K562 (cell line): ENCODE data around the gene VANGL1. TPM values are rescaled to one million over a fixed set of nuclear protein-coding genes. Genes with fewer than 3 reads are reported as not detected.

Experiments
- CBFA2T2 ChIP-seq: fragments of 450-650 bp; conservative IDR thresholded peaks from 2 replicates; pipeline ENCODE4 v1.6.1; 2017; ENCODE audit warnings: mild to moderate bottlenecking
- CHD2 ChIP-seq: IDR thresholded peaks from 2 replicates; pipeline ENCODE4 v1.6.1; 2011; ENCODE audit warnings: low read depth, low read length
- MCM2 ChIP-seq: fragments of 450-650 bp; IDR thresholded peaks from 2 replicates; pipeline ENCODE4 v1.6.1; 2017; ENCODE audit warnings: low read depth, mild to moderate bottlenecking
- NFIX ChIP-seq: fragments of 250-450 bp; sonication (Bioruptor Pico); IDR thresholded peaks from 2 replicates; pipeline ENCODE4 v1.4.0; 2020; ENCODE audit warnings: low read depth, mild to moderate bottlenecking, moderate library complexity
- SRSF7 ChIP-seq: fragments of 200-400 bp; formaldehyde crosslinking; optimal IDR thresholded peaks from 2 replicates; pipeline ENCODE3; 2017; ENCODE audit warnings: mild to moderate bottlenecking, low read depth, low read length
- ZKSCAN8 ChIP-seq: fragments of 200-800 bp; sonication (Bioruptor generic); IDR thresholded peaks from 2 replicates; pipeline ENCODE4 v1.6.1; 2016; ENCODE audit warnings: missing genetic modification characterization, missing compliant biosample characterization
- polyA plus RNA-seq, 8 experiments: library from polyadenylated mRNA; depleted of rRNA in 4 of 8; stranded (reverse) in 5 of 8; unstranded in 3 of 8; fragments of >200 nt; fragmentation: Nextera tagmentation in 2 of 8; fragmentation: Illumina TruSeq in 1 of 8; extraction: Ambion mirVana in 2 of 8; extraction: Trizol in 1 of 8; gene quantifications; 2 replicates each; pipeline versions ENCODE4 v1.2.1 to v1.2.3, GENCODE V29; 2011 to 2014; ENCODE audit warnings: inconsistent platforms in 1 of 8, missing spikeins in 1 of 8
- total RNA-seq, 7 experiments: library from RNA; depleted of rRNA in 6 of 7; stranded (reverse); fragments of >200 nt in 6 of 7; fragmentation: Illumina TruSeq in 2 of 7; extraction: Trizol in 2 of 7; gene quantifications; 2 replicates each; pipeline versions ENCODE4 v1.2.1 to v1.2.3, GENCODE V29; 2011 to 2021; ENCODE audit warnings: low replicate concordance in 1 of 7
- TF ChIP-seq, protein P1 (sequence below), 2 experiments: fragments of 450-650 bp in 1 of 2; sonication (generic) in 1 of 2; formaldehyde crosslinking in 1 of 2; IDR thresholded peaks; 2 replicates each; pipeline versions ENCODE4 v1.7.1 to v1.9.0; 2016 to 2022; ENCODE audit warnings: inconsistent platforms in 1 of 2, mild to moderate bottlenecking in 1 of 2, missing genetic modification reagents in 1 of 2
- TF ChIP-seq, protein P2 (sequence below): fragments of 250-450 bp; sonication (Bioruptor Pico); IDR thresholded peaks from 2 replicates; pipeline ENCODE4 v1.5.0; 2022; ENCODE audit warnings: mild to moderate bottlenecking
- TF ChIP-seq, protein P3 (sequence below): fragments of 200-400 bp; formaldehyde crosslinking; IDR thresholded peaks from 2 replicates; pipeline ENCODE4 v1.6.1; 2017; ENCODE audit warnings: mild to moderate bottlenecking, low read depth, low read length, moderate library complexity

The VANGL1 gene
- total and polyA plus RNA-seq, 9 of the 15 experiments (the other 6 are each of a cell fraction or from before 2014, with no cell fraction given): 0.90 to 12.8 (median 9.6) TPM

DNA sequence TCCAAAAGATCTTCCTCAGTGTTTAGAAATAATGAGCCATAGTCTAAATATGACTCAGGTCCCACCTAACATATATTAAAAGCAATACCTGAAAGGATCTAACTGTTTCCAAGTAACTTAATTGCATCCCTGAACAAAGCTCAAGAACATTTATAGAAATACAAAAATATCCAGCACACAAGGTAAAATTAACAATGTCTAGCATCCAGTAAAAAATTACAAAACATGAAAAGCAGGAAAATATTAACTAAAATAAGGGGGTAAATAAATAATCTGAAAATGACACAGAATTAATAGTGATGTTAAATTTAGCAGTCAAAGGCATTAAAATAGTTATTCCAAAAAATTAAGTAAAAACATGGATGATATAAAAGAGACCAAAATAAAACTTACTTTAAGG is 21.3 kb upstream of the VANGL1 start (continued):
- TF ChIP-seq, protein P1, sequence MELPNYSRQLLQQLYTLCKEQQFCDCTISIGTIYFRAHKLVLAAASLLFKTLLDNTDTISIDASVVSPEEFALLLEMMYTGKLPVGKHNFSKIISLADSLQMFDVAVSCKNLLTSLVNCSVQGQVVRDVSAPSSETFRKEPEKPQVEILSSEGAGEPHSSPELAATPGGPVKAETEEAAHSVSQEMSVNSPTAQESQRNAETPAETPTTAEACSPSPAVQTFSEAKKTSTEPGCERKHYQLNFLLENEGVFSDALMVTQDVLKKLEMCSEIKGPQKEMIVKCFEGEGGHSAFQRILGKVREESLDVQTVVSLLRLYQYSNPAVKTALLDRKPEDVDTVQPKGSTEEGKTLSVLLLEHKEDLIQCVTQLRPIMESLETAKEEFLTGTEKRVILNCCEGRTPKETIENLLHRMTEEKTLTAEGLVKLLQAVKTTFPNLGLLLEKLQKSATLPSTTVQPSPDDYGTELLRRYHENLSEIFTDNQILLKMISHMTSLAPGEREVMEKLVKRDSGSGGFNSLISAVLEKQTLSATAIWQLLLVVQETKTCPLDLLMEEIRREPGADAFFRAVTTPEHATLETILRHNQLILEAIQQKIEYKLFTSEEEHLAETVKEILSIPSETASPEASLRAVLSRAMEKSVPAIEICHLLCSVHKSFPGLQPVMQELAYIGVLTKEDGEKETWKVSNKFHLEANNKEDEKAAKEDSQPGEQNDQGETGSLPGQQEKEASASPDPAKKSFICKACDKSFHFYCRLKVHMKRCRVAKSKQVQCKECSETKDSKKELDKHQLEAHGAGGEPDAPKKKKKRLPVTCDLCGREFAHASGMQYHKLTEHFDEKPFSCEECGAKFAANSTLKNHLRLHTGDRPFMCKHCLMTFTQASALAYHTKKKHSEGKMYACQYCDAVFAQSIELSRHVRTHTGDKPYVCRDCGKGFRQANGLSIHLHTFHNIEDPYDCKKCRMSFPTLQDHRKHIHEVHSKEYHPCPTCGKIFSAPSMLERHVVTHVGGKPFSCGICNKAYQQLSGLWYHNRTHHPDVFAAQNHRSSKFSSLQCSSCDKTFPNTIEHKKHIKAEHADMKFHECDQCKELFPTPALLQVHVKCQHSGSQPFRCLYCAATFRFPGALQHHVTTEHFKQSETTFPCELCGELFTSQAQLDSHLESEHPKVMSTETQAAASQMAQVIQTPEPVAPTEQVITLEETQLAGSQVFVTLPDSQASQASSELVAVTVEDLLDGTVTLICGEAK (IDR thresholded peaks at IDR 0.05): no peak
- TF ChIP-seq, protein P1 (CRISPR knock-in tag; IDR thresholded peaks at IDR 0.05): no peak
- TF ChIP-seq, protein P2, sequence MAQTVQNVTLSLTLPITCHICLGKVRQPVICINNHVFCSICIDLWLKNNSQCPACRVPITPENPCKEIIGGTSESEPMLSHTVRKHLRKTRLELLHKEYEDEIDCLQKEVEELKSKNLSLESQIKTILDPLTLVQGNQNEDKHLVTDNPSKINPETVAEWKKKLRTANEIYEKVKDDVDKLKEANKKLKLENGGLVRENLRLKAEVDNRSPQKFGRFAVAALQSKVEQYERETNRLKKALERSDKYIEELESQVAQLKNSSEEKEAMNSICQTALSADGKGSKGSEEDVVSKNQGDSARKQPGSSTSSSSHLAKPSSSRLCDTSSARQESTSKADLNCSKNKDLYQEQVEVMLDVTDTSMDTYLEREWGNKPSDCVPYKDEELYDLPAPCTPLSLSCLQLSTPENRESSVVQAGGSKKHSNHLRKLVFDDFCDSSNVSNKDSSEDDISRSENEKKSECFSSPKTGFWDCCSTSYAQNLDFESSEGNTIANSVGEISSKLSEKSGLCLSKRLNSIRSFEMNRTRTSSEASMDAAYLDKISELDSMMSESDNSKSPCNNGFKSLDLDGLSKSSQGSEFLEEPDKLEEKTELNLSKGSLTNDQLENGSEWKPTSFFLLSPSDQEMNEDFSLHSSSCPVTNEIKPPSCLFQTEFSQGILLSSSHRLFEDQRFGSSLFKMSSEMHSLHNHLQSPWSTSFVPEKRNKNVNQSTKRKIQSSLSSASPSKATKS (CRISPR knock-in tag): no peak
- TF ChIP-seq MCM2 (no peak), CBFA2T2 (no peak), ZKSCAN8 (no peak), CHD2 (no peak), NFIX (CRISPR knock-in tag) (no peak), SRSF7 (no peak)
- TF ChIP-seq, protein P3, sequence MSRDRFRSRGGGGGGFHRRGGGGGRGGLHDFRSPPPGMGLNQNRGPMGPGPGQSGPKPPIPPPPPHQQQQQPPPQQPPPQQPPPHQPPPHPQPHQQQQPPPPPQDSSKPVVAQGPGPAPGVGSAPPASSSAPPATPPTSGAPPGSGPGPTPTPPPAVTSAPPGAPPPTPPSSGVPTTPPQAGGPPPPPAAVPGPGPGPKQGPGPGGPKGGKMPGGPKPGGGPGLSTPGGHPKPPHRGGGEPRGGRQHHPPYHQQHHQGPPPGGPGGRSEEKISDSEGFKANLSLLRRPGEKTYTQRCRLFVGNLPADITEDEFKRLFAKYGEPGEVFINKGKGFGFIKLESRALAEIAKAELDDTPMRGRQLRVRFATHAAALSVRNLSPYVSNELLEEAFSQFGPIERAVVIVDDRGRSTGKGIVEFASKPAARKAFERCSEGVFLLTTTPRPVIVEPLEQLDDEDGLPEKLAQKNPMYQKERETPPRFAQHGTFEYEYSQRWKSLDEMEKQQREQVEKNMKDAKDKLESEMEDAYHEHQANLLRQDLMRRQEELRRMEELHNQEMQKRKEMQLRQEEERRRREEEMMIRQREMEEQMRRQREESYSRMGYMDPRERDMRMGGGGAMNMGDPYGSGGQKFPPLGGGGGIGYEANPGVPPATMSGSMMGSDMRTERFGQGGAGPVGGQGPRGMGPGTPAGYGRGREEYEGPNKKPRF: no peak
- TF ChIP-seq, all 486 proteins: peak for 0
